GM15510 (cell line): ENCODE results near the gene DNAJC15.

Source experiments
- POLR2A ChIP-seq: IDR thresholded peaks from 3 replicates; pipeline ENCODE4 v1.6.1; 2011; ENCODE audit warnings: borderline replicate concordance; ENCODE audit not compliant: insufficient read length; ENCODE audit errors: extremely low read depth

Gene DNAJC15

DNA sequence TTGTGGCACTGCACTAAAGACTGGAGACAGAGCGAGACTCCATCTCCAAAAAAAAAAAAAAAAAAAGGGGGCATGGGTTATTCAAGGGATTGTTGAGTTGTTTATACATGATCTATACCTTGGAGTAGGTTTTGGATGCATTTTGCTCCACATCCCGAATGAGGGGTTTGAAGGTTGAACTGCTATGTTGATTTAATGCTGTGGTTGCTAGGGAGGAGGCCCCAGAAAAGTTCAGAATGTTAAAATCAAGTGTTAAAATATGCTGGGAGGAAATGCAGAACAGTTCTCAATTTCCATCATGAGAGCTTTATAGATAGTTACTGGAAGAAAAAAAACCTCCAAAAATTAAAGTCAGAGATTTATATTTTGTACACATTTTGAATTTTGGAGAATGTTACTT, 116.5 kb downstream of the DNAJC15 start:
- TF ChIP-seq POLR2A, result no peak

DNA sequence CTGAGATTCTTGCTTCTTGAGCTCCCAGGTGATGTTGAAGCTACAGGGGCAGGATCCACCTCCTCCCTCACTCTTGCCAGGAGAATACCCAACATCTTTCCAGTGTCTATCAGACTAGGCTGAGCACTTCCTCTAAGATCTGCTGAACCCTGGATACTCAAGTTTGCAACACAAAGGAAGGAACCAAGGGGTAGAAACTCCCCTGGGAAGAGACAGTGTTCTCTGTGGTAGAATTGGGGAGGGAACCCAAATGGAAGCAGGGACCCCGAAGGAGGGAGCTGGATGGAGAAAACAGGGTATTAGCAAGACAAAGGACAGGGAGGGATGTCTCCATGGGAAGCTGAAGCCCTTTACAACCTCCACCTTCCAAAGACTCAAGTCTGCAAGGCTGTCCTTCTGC, 117.6 kb downstream of the DNAJC15 start:
- TF ChIP-seq POLR2A, result no peak

- TF ChIP-seq POLR2A, result no peak
These were observed 118.3 kb downstream of the DNAJC15 start for GRCh38 chr13:43141685-43142084.

DNA sequence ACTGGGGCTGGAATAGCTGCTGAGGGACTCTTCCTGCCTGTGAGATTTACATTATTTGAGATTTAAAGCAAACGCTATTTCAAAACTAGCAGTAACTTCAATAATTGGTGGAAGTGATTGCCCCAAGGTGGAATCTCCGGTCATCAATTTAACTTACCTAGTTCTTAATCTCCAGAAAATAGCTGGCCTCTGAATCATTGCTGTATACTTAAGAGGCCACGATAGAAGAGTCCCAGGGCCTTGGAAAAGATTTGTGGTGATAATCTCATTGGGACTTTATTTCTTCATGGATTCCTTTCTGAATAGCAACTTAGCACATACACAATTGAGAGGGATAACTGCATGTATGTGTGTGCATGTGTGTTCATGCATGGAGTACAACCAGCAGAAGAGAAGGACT, 120.2 kb downstream of the DNAJC15 start:
- TF ChIP-seq POLR2A, result no peak

DNA sequence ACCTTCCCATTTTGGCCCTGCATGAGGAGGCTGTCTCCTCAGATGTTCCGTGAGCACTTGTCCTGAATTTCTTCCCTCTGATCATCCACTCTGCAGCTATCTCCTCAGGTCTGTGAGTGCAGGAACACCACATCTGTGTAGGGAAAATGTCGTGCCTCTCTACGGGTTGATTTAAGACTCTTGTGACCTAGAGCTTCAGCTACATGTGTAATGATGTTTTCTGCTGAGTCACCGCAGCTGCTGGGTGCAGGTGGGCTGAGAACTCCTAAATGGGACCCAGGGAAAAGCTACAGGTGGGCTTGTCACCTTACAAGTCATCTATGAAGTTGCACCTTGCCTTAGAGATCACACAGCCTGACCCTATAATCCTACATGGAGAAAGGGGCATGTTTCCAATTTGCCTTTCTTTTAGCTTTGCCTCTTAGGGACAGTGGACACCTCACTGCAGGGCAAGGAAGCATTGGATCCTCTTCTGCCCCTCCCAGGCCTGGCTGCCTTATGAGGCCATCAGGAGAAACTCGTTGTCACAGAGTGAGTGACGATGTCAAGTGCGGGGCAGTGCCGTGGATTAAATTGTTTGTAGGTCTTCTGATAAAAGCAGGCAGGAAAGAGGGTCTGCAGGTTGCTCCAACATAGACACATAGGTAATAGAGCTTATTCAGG, 122.3 kb downstream of the DNAJC15 start:
- no peak for TF ChIP-seq POLR2A

DNA sequence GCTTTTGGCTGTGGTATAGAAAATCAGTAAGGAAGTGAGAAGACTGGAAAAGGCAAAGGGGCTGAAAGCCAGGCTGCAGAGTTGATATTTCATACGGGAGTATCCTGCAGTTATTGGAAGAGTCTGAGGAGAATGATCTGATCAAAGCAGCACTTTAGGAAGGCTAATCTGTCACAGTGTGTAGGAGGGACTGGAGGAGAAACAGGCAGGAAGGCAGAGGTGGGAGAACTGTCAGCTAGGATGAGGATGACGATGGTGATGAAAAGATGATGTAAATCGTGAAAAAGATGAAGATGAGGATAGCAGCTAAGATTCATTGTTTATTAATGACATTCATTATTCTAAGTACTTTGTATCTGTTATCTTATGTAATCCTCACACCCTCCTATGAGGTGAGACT, 123.0 kb downstream of the DNAJC15 start:
- TF ChIP-seq POLR2A, result no peak

DNA sequence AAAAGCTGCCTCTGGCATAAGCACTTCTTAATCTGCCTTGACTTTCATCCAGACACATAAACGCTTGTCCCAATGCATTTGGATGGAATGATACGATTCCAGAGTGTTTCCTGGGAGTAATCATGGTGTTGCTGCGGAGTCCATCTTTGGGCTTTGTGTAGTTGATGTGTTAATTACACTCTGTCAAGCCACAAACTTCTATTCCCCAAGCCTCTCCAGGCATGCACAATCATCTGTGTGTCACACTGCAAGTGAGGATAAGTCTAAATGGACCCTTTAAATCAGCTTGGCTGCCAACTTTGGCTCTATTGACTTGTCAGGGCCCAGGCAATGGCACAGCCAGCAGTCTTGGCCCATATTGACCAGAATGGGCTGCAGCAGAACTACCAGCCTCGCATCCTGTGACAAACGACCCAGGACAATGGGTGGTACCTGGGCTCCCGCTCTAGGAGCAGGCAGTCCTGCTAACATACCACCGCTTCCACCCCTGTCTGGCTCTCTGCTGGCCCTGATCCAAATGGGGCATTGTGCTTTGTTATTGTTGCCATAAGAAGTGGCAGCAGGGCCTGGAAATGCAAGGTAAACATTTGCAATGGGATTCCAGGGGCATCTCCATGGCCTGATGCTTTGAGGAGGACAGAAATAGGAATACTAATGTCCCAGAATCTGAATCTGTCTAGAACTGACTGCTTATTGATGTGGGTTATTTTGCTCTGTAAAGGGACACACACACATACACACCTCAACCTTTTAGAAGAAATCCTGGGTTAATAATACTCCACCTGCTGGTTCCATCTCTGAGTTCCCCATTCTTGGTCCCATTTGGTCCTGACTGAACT, 127.2 kb downstream of the DNAJC15 start:
- TF ChIP-seq POLR2A, result no peak

DNA sequence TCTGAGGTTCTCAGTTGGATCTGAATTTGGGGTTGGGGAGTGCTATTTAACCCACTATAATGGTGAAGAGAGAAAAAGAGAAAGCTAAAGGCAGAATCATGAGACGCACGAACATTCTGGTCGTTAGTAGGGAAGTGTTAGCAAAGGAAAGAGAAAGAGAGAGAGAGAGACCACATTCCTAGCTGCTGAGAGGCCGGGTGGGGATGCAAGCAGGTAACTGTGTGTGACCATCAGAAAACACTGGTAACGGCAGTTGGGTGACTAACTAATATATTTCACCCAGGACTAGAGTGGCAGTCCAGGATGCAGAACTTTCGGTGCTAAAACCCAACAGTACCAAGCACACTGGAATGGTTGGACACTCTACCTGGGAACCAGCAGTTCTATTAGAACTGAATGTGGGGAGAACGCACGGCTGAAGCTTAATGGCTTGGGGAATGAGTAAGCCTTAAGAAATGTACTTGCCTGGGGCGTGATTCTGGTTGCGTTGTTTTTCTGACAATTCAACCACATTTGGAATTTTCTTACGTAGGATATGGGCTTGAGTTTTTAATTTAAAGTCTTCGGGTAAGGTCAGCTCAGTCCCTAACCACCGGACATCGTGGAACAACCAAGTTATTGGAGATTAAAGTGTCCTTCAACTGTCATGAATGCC, 130.2 kb downstream of the DNAJC15 start:
- TF ChIP-seq POLR2A, result no peak

DNA sequence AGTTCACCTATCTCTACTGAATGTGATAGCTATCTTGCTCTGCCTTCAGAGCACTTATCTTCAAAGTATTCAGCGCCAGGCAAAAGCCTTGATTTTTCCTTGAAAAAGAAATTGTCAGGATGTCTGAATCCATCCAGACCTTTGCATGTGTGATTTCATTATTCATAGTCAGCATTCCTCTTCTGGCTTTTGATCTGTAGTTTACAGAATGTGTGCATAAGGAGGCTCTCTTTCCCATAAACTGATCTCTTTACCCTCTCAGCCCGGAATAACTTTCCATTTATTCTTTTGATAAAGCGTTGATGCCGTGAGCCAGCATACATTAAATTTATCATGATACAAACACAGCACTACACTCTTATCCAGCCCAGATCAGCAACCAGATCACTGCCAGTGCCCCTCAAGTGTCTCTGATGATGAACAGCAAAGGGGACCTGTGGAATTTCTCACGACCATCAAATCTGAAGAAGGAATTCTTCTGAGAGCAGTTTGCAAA, 130.8 kb downstream of the DNAJC15 start:
- no peak for TF ChIP-seq POLR2A

GRCh38 chr13:43154839-43155238, 131.5 kb downstream of the DNAJC15 start:
- no peak for TF ChIP-seq POLR2A

- no peak for TF ChIP-seq POLR2A
These were observed 133.5 kb downstream of the DNAJC15 start for GRCh38 chr13:43156916-43157315.

- TF ChIP-seq POLR2A, result no peak
These were observed 134.4 kb downstream of the DNAJC15 start for GRCh38 chr13:43157796-43158195.

DNA sequence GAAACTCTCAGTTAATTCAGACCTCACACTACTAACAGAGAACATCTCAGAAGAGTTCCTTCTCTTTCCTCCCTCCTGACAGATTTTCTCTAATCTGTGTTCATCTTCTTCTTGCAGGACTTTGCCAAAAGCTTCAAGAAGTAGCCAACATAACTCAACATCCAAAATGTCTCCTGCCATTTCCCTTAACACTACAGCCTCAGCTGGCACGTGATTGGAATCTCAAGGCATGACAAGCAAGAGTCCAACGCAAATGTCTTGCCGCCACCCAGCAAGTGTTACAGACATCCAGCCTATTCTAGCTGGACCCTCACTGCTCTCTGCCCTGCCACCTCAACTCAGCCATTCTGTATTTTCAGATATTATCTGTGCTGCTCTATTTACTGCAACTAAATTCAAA, 135.1 kb downstream of the DNAJC15 start:
- no peak for TF ChIP-seq POLR2A

- no peak for TF ChIP-seq POLR2A
These were observed 135.7 kb downstream of the DNAJC15 start for GRCh38 chr13:43159026-43159461.
